ENCODE data around the gene HDLBP. TPM values are rescaled to one million over a fixed set of nuclear protein-coding genes. Genes with fewer than 3 reads are reported as not detected.

The HDLBP gene
- total RNA-seq, 1 donor from 2014 or later = 398 TPM

GRCh38 chr2:241191081-241191480 is 124.4 kb downstream of the HDLBP start:
- DNase-seq (ENCODE audit: low spot score) (no peak), ATAC-seq (no peak)
- intact Hi-C loops (cut with DNase I) = no loop called here

- peak; percentile 16 for ATAC-seq
These were observed 125.0 kb downstream of the HDLBP start for GRCh38 chr2:241190291-241190981.

GRCh38 chr2:241189856-241190201 is 125.6 kb downstream of the HDLBP start:
- DNase-seq (ENCODE audit: low spot score) = no peak
- intact Hi-C loops (cut with DNase I) = no loop called here
- ATAC-seq = no peak

More at GRCh38 chr2:241190291-241190981, 125.0 kb downstream of the HDLBP start:
- no peak for DNase-seq (ENCODE audit: low spot score)
- intact Hi-C loops (cut with DNase I) = no loop called here

DNA sequence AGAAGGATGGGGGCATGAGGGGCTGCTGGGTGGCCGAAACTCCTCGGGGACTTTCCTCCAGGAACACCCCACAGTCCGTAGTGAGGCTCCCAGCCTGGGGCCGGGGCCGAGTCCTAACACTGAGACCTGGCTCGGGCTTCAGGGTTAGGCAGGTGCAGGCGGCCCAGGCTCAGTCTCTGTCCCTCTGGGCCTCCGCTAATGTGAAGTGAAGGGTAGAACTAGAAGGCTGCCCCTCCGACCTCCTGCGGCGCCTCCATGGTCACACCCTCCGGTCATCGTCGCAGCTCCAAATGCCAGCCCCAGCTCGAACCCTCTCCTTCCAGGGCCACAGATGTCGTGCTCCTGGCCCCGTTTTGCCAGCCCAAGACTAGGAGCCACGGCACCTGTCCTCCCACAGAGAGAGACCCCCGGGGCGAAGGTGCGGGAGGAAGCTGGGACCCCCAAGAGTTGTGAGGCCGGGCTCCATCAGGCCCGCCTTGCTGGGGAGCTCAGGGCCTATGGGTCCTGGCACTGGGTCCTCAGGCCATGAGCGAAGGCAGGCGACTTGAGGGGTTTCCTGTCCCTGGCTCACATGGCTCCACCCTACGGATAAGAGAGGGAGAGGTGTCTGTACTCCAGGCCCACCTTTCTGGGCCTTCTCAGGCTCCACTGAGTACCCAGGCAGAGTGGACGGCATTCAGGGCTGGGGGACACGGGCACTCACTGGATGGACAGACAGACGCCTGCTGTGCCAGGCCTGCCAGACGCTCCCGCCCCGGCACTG is 126.2 kb downstream of the HDLBP start:
- DNase-seq (ENCODE audit: low spot score) = no peak
- no peak for ATAC-seq
- intact Hi-C loops (cut with DNase I) = no loop called here

DNA sequence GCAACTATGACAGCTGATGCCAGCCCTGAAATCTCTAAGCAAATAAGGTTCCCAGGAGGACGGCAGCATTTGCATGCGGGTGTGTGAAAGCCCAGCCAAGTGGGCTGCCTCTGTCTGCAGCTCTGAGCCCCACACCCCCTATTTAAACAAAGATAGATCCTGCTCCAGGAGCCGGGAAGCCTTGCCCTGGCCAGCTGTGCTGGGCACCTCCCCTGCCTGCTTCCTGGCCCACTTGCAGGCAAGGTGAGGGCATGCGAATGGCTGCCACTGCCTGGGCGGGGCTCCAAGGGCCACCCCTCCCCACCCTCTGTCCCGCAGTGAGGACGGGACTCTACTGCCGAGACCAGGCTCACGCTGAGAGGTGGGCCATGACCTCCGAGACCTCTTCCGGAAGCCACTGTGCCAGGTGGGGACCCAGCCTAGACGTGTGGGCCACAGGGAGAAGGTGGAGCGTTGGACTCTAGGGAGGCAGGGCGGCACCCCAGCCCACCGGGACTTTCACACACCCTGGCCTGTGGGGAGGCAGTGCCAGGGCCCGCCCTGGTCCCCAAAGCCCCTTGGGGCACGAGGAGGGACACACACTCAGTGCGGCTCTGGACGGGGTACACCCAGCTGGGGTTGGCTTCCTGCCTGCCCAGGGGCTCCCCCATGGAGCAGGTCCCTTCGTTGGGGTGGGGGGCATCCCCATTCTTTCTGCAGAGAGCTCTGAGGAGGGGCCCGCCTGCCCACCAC is 126.9 kb downstream of the HDLBP start, which contains the start of gene ANO7:
ANO7 (plus strand) TSS at position 317 of the 732 bp plus-strand sequence. CDS start 1,387 bp downstream, outside the sequence.
- no peak for DNase-seq (ENCODE audit: low spot score)
- intact Hi-C loops (cut with DNase I) = no loop called here
- peak; percentile 25 for ATAC-seq

DNA sequence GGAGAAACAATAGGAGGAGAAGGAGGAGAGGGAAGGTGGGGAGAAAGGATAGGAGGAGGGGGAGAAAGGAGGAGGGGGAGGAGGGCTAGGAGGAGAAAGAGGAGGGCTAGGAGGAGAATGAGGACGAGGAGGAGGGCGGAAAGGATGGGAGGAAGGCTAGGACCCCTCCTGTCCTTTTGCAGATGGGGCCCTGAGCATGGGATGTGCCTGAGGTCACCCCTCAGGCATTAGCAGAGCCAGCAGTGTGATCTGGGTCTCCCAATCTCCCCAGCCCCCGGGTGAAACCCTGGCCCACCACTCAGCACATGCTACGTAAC is 127.6 kb downstream of the HDLBP start:
- intact Hi-C loops (cut with DNase I) = no loop called here
- ATAC-seq (no peak), DNase-seq (ENCODE audit: low spot score) (no peak)

DNA sequence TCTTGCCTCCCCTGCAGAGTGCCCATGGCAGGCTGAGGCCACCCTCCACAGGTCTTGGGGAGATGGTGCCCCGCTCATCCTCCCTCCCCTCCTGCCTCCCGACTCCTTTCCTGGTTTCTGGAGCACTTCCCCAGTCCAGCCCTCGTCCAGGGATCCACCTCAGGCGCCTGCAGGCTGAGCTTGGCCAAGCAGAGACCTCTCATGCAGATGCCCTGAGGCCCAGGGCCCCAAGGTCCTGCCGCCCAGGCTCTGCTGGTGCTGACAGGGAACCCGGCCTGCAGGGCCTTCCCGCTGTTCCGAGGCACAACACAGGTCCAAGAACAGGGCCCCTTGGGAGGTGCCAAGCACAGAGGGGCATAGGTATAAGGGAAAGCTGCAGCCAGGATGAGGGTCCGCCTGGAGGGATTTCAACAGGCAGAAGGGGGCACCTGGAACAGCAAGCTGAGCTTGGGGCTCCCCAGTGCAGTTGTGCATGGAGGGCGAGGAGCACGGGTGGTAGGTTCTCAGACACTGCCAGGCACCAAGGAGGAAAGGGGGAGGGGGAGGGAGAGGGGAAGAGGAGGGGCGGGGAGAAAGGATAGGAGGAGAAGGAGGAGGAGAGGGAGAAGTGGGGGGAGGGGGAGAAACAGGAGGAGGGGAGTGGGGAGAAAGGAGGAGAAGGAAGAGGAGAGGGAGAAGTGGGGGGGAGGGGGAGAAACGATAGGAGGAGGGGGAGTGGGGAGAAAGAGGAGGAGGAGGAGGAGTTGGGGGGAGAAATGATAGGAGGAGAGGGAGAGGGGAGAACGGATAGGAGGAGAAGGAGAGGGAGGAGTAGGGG is 128.2 kb downstream of the HDLBP start:
- ATAC-seq = no peak
- intact Hi-C loops (cut with DNase I) = no loop called here
- no peak for DNase-seq (ENCODE audit: low spot score)

GRCh38 chr2:241185961-241186360 is 129.5 kb downstream of the HDLBP start:
- DNase-seq (ENCODE audit: low spot score) = no peak
- intact Hi-C loops (cut with DNase I) = no loop called here
- ATAC-seq = no peak

- ATAC-seq (no peak), DNase-seq (ENCODE audit: low spot score) (no peak)
- intact Hi-C loops (cut with DNase I) = no loop called here
These were observed 130.6 kb downstream of the HDLBP start for GRCh38 chr2:241184901-241185300.

GRCh38 chr2:241183221-241183620 is 132.3 kb downstream of the HDLBP start:
- DNase-seq (ENCODE audit: low spot score) (no peak), ATAC-seq (no peak)
- intact Hi-C loops (cut with DNase I) = no loop called here

GRCh38 chr2:241182531-241183133 is 132.8 kb downstream of the HDLBP start:
- intact Hi-C loops (cut with DNase I) = no loop called here
- no peak for DNase-seq (ENCODE audit: low spot score)
- ATAC-seq = no peak

GRCh38 chr2:241182126-241182525 is 133.3 kb downstream of the HDLBP start:
- intact Hi-C loops (cut with DNase I) = no loop called here
- DNase-seq (ENCODE audit: low spot score) = no peak

GRCh38 chr2:241180495-241180894 is 135.0 kb downstream of the HDLBP start:
- ATAC-seq (no peak), DNase-seq (ENCODE audit: low spot score) (no peak)
- intact Hi-C loops (cut with DNase I) = no loop called here

More at GRCh38 chr2:241182126-241182525, 133.3 kb downstream of the HDLBP start:
- no peak for ATAC-seq

DNA sequence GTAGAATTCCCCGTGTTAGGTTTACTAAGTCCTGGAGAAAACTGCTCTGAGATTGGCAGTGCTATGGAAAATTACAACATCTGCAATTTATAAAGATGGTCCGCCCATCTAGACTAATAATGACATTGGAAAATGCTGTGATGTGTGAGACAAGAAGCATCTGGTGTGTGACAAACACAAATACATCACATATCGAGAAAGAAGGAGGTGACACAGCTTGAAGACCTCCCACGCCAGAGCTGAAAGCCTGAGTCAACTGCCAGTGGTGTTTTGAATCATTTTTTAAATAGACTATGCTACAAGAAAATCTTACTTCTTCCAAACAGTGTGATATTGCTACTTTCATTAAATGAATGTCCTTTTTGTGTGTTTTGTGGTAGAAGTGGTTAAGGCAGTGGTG is 135.6 kb downstream of the HDLBP start:
- intact Hi-C loops (cut with DNase I) = loop anchor here (5.0 kb wide), 1 partner anchor 1148 kb away; the partner anchor contains the start of gene OR6B2
- ATAC-seq = no peak
- no peak for DNase-seq (ENCODE audit: low spot score)

DNA sequence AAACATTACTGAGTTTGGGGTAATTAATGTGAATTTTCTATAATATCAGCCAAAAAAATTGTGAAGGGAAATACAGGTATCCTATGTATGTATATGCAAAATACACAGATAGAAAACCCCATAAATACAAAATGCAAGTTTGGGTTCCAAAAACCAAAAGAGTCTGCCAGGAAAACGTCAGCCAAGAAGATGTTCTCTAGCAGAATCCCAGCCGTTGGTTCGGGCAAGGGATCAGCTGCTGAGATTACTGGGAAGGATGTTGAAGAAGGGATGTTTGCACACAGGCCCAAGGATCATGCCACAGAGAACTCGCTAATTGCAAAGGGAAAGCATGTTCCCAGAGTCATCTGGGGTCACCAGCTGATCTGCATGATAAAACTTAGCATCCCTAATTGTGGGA is 136.5 kb downstream of the HDLBP start:
- intact Hi-C loops (cut with DNase I) = loop anchor here (5.0 kb wide), 1 partner anchor 1147 kb away; the partner anchor contains the start of gene OR6B2
- DNase-seq (ENCODE audit: low spot score) (no peak), ATAC-seq (no peak)

- ATAC-seq (no peak), DNase-seq (ENCODE audit: low spot score) (no peak)
- intact Hi-C loops (cut with DNase I) = loop anchor here (5.0 kb wide), 1 partner anchor 1145 kb away; the partner anchor contains the start of gene OR6B2
These were observed 137.7 kb downstream of the HDLBP start for GRCh38 chr2:241177526-241178334.

Data from sciatic nerve (tissue), 2 donors.